ENCODE measurements around the gene PLD3.

The PLD3 gene

GRCh38 chr19:40374084-40374483 lies 25.6 kb downstream of the PLD3 start:
- TF ChIP-seq RAD21 (IDR thresholded peaks at IDR 0.05; ENCODE audit: low read depth) (no peak), USF1 (IDR thresholded peaks at IDR 0.05) (no peak), YY1 (IDR thresholded peaks at IDR 0.05; ENCODE audit: low read depth) (no peak), NFIC (IDR thresholded peaks at IDR 0.05) (no peak), MAX (IDR thresholded peaks at IDR 0.05) (no peak), FOXM1 (IDR thresholded peaks at IDR 0.05; ENCODE audit: borderline replicate concordance, low read depth) (no peak), EGR1 (IDR thresholded peaks at IDR 0.05) (no peak)

GRCh38 chr19:40376286-40376862 lies 27.9 kb downstream of the PLD3 start:
- TF ChIP-seq EGR1 (IDR thresholded peaks at IDR 0.05), result no peak
- TF ChIP-seq NFIC (IDR thresholded peaks at IDR 0.05), result no peak
- no peak for TF ChIP-seq YY1 (IDR thresholded peaks at IDR 0.05; ENCODE audit: low read depth)
- TF ChIP-seq EP300 (IDR thresholded peaks at IDR 0.05; ENCODE audit: borderline replicate concordance), result no peak
- no peak for TF ChIP-seq TEAD4 (IDR thresholded peaks at IDR 0.05)
- no peak for TF ChIP-seq ZBTB7A (IDR thresholded peaks at IDR 0.05; ENCODE audit: low read depth)
- no peak for TF ChIP-seq CEBPB (IDR thresholded peaks at IDR 0.05)
- TF ChIP-seq TCF12 (IDR thresholded peaks at IDR 0.05; ENCODE audit: low read depth), result no peak
- TF ChIP-seq MAX (IDR thresholded peaks at IDR 0.05), result no peak
- TF ChIP-seq FOXM1 (IDR thresholded peaks at IDR 0.05; ENCODE audit: borderline replicate concordance, low read depth), result no peak
- no peak for TF ChIP-seq RAD21 (IDR thresholded peaks at IDR 0.05; ENCODE audit: low read depth)
- TF ChIP-seq CREB1 (IDR thresholded peaks at IDR 0.05; ENCODE audit: low read depth), result no peak
- TF ChIP-seq USF1 (IDR thresholded peaks at IDR 0.05), result no peak
- no peak for TF ChIP-seq TAF1 (IDR thresholded peaks at IDR 0.05; ENCODE audit: low read depth)
- TF ChIP-seq REST (IDR thresholded peaks at IDR 0.05; ENCODE audit: low read depth), result no peak

- no peak for TF ChIP-seq CEBPB (IDR thresholded peaks at IDR 0.05)
- no peak for TF ChIP-seq MAX (IDR thresholded peaks at IDR 0.05)
- TF ChIP-seq CREB1 (IDR thresholded peaks at IDR 0.05; ENCODE audit: low read depth), result no peak
- no peak for TF ChIP-seq RAD21 (IDR thresholded peaks at IDR 0.05; ENCODE audit: low read depth)
- no peak for TF ChIP-seq REST (IDR thresholded peaks at IDR 0.05; ENCODE audit: low read depth)
- TF ChIP-seq ZBTB7A (IDR thresholded peaks at IDR 0.05; ENCODE audit: low read depth), result no peak
- no peak for TF ChIP-seq NFIC (IDR thresholded peaks at IDR 0.05)
- TF ChIP-seq EGR1 (IDR thresholded peaks at IDR 0.05), result no peak
- TF ChIP-seq TCF12 (IDR thresholded peaks at IDR 0.05; ENCODE audit: low read depth), result no peak
- no peak for TF ChIP-seq FOXM1 (IDR thresholded peaks at IDR 0.05; ENCODE audit: borderline replicate concordance, low read depth)
- TF ChIP-seq USF1 (IDR thresholded peaks at IDR 0.05), result no peak
- no peak for TF ChIP-seq TAF1 (IDR thresholded peaks at IDR 0.05; ENCODE audit: low read depth)
- TF ChIP-seq YY1 (IDR thresholded peaks at IDR 0.05; ENCODE audit: low read depth), result no peak
- no peak for TF ChIP-seq EP300 (IDR thresholded peaks at IDR 0.05; ENCODE audit: borderline replicate concordance)
- TF ChIP-seq TEAD4 (IDR thresholded peaks at IDR 0.05), result no peak
These were observed 29.4 kb downstream of the PLD3 start for GRCh38 chr19:40377876-40378385.

GRCh38 chr19:40378509-40378908 lies 30.0 kb downstream of the PLD3 start:
- TF ChIP-seq YY1 (IDR thresholded peaks at IDR 0.05; ENCODE audit: low read depth) (no peak), REST (IDR thresholded peaks at IDR 0.05; ENCODE audit: low read depth) (no peak), ZBTB7A (IDR thresholded peaks at IDR 0.05; ENCODE audit: low read depth) (no peak), NFIC (IDR thresholded peaks at IDR 0.05) (no peak), TCF12 (IDR thresholded peaks at IDR 0.05; ENCODE audit: low read depth) (no peak), USF1 (IDR thresholded peaks at IDR 0.05) (no peak), TEAD4 (IDR thresholded peaks at IDR 0.05) (no peak), RAD21 (IDR thresholded peaks at IDR 0.05; ENCODE audit: low read depth) (no peak), EP300 (IDR thresholded peaks at IDR 0.05; ENCODE audit: borderline replicate concordance) (no peak), FOXM1 (IDR thresholded peaks at IDR 0.05; ENCODE audit: borderline replicate concordance, low read depth) (no peak), CEBPB (IDR thresholded peaks at IDR 0.05) (no peak)

All from Ishikawa (cell line).